ENCODE measurements around the gene VPS35L.

VPS35L gene

DNA sequence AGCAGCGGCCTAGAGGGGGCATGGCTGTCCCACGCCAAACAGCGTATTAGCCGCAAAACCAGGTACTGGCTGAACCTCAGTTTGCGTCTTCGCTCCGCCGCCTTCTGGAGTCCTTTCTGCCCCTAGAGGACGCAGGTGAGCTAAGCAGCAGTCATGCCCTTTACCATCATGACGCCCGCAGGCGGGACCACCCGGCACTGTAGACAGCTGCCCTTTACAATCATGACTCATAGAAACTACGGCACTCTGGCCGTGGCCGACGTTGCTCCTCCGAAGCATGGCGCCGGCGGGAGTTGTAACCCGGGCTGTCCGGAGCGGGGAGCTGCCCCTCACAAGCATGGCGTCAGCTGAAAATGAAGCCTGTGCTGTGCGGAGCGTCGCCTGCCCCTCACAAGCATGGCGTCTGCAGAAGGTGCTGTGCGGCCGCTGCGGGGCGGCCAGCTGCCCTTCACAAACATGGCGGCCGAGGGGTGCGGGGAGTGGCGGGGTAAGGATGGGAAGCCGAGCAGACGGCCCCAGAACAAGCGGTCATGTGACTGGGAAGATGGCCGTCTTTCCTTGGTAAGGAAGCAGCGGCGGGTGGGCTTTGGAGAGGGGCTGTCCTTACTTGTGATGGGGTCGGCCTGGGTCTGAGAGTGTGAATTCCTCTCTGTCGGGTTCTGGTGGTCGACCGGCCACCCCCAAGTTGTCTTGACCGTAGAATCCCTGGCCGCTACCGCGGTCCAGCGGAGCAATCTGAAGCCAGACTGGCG is at the start of gene VPS35L:
Gene VPS35L, plus strand, starts transcription at position 518 of the 752 bp plus-strand sequence. Its CDS starts 27 bp downstream, at position 545.
- Mint-ChIP-seq H3K9me3 (no peaks in the 10 kb centered on the region), H3K27me3 (no peaks in the 10 kb centered on the region), H3K27ac (peak within 1 kb of the TSS; percentile 98), H3K4me3 (peak within 1 kb of the TSS; percentile 81 to 94), H3K4me1 (peaks cover 39% of the 10 kb centered on the region)
- peak; percentile 97 to 99 for DNase-seq
- ATAC-seq: peak; percentile 96

GRCh38 chr16:19506965-19507364 is 48.5 kb upstream of the VPS35L start:
- Mint-ChIP-seq H3K27me3 (no peaks in the 10 kb centered on the region), H3K27ac (peak overlapping the region in 1 of 2 donors; percentile 80), H3K4me1 (no peaks in the 10 kb centered on the region), H3K9me3 (no peaks in the 10 kb centered on the region), H3K4me3 (no peak overlapping the region)
- no peak for ATAC-seq
- no peak for DNase-seq

- no peaks in the 10 kb centered on the region for H3K4me1 Mint-ChIP-seq
- H3K27ac Mint-ChIP-seq: no peak overlapping the region
- ATAC-seq: no peak
- no peaks in the 10 kb centered on the region for H3K9me3 Mint-ChIP-seq
- no peak overlapping the region for H3K4me3 Mint-ChIP-seq
- H3K27me3 Mint-ChIP-seq: no peaks in the 10 kb centered on the region
- DNase-seq: no peak
Measured at GRCh38 chr16:19507867-19508266, 47.6 kb upstream of the VPS35L start.

DNA sequence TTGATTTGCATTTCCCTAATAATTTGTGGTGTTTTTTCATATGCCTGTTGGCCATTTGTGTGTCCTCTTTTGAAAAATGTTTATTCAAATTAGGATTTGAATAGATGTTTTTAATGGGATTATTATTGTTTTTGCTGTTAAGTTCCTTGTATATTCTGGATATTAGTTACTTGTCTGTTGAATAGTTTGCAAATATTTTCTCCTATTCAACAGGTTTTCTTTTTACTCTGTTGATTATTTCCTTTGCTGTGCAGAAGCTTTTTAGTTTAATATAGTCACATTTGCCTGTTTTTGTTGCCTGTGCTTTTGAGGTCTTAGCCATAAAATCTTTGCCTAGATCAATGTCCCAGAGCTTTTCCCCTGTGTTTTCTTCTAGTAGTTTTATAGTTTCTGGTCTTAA is 43.2 kb upstream of the VPS35L start:
- ATAC-seq (no peak), DNase-seq (no peak)
- Mint-ChIP-seq H3K27me3 (no peaks in the 10 kb centered on the region), H3K4me1 (peaks cover 13% of the 10 kb centered on the region), H3K27ac (no peak overlapping the region), H3K4me3 (no peak overlapping the region), H3K9me3 (no peaks in the 10 kb centered on the region)

DNA sequence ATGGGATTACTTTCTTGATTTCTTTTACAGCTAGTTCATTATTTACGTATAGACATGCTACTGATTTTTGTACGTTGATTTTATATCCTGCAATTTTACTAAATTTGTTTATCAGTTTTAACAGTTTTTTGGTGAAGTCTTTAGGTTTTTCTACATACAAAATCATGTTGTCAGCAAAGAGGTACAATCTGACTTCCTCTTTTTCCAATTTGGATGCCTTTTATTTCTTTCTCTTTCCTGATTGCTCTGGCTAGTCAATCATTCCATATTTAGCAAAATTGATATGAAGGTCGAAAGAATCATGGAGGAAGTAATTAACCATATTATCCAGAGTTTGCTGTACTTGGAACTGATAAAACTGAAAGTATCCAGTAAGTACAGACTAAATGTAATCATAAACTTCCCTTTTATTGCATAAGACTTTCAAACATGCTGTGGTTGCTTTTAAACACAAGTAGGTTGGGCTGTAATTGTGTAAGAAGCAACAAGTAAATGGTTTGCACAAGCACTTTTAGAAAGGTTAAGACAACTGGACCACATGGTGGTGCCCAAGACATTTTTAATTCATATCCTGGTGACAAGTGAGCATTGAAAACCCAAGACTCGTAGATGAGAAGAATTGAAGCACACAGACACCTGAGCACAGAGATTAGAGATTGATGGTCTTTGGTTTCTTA is 42.0 kb upstream of the VPS35L start:
- Mint-ChIP-seq H3K4me3 (no peak overlapping the region), H3K27ac (no peak overlapping the region), H3K27me3 (no peaks in the 10 kb centered on the region), H3K4me1 (peaks cover 22% of the 10 kb centered on the region), H3K9me3 (no peaks in the 10 kb centered on the region)
- DNase-seq (no peak), ATAC-seq (no peak)

- DNase-seq (no peak), ATAC-seq (no peak)
Measured at GRCh38 chr16:19515757-19516156, 39.7 kb upstream of the VPS35L start.

DNA sequence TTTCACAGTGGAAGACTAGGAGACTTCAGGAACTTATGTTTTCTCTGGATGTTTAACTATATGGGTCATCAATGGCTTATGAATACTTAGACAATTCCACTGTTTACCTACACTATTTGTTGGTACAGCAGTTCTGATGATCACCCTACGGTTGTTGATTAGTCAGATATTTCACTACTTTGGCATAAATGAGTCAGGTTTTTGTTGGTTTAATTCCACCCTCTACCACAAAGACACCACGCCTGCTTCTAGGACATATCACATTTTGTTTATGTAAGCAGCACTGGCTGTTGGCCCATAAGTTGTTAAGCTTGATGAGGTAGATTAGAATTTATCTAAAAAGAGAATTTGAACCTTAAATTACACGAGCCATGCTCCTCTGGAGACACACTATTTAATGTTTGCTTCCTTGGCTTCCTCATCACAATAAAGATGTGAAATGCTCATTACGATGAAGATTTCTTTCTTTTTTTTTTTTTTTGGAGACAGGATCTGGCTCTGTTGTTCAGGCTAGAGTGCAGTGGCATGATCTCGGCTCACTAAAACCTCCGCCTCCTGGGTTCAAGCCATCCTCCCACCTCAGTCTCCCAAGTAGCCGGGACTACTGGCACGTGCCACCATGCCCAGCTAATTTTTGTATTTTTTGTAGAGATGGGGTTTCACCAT is 37.9 kb upstream of the VPS35L start:
- no peaks in the 10 kb centered on the region for H3K27me3 Mint-ChIP-seq
- H3K4me1 Mint-ChIP-seq: peaks cover 45% of the 10 kb centered on the region
- ATAC-seq (peak; percentile 29), DNase-seq (no peak)
- H3K4me3 Mint-ChIP-seq: no peak overlapping the region
- no peaks in the 10 kb centered on the region for H3K9me3 Mint-ChIP-seq
- peak overlapping the region in 1 of 2 donors; percentile 55 for H3K27ac Mint-ChIP-seq

More at GRCh38 chr16:19515757-19516156, 39.7 kb upstream of the VPS35L start:
- Mint-ChIP-seq H3K9me3 (no peaks in the 10 kb centered on the region), H3K27ac (no peak overlapping the region), H3K27me3 (no peaks in the 10 kb centered on the region), H3K4me3 (no peak overlapping the region), H3K4me1 (peaks cover 38% of the 10 kb centered on the region)

DNA sequence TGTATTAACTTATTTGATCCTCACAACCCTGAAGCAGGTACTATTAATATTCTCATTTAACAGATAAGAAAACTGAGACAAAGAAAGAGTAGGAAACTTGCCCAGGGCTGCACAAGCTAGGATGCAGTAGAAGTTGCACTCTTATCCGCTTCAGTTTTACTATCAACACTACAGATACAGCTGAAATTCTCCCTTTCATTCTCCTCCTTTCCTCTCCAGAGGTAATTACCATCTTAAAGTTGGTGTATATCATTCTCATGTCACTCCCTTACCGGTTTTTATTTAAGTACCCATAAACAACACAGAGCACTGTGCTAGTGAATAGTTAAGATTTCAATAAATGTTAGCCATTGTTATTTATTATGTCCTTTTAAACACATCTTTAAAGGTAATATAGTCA is 37.1 kb upstream of the VPS35L start:
- Mint-ChIP-seq H3K27me3 (no peaks in the 10 kb centered on the region), H3K4me3 (no peak overlapping the region), H3K27ac (no peak overlapping the region), H3K4me1 (peaks cover 47% of the 10 kb centered on the region), H3K9me3 (no peaks in the 10 kb centered on the region)
- ATAC-seq (no peak), DNase-seq (no peak)

- no peak for ATAC-seq
- Mint-ChIP-seq H3K4me3 (peak overlapping the region; percentile 92 to 93), H3K9me3 (no peaks in the 10 kb centered on the region), H3K27ac (peak overlapping the region; percentile 92 to 96), H3K4me1 (peaks cover 54% of the 10 kb centered on the region), H3K27me3 (no peaks in the 10 kb centered on the region)
- DNase-seq: no peak
Measured at GRCh38 chr16:19520861-19521331, 34.6 kb upstream of the VPS35L start.

- H3K4me1 Mint-ChIP-seq: peaks cover 54% of the 10 kb centered on the region
- H3K9me3 Mint-ChIP-seq: no peaks in the 10 kb centered on the region
- H3K27ac Mint-ChIP-seq: peak within 1 kb of the TSS; percentile 92 to 96
- DNase-seq (peak; percentile 91 to 93), ATAC-seq (peak; percentile 84)
- H3K27me3 Mint-ChIP-seq: no peaks in the 10 kb centered on the region
- peak within 1 kb of the TSS; percentile 92 to 93 for H3K4me3 Mint-ChIP-seq
Measured at GRCh38 chr16:19521471-19522396, 33.8 kb upstream of the VPS35L start, which contains the start of gene GDE1. Gene GDE1 (minus strand): TSS chr16:19522098. CDS start chr16:19521964, 134 bp downstream.

GRCh38 chr16:19522397-19522732 is 33.1 kb upstream of the VPS35L start:
- no peaks in the 10 kb centered on the region for H3K9me3 Mint-ChIP-seq
- peaks cover 52% of the 10 kb centered on the region for H3K4me1 Mint-ChIP-seq
- peak overlapping the region; percentile 92 to 93 for H3K4me3 Mint-ChIP-seq
- DNase-seq (no peak), ATAC-seq (no peak)
- H3K27ac Mint-ChIP-seq: peak overlapping the region in 1 of 2 donors; percentile 96
- H3K27me3 Mint-ChIP-seq: no peaks in the 10 kb centered on the region

DNA sequence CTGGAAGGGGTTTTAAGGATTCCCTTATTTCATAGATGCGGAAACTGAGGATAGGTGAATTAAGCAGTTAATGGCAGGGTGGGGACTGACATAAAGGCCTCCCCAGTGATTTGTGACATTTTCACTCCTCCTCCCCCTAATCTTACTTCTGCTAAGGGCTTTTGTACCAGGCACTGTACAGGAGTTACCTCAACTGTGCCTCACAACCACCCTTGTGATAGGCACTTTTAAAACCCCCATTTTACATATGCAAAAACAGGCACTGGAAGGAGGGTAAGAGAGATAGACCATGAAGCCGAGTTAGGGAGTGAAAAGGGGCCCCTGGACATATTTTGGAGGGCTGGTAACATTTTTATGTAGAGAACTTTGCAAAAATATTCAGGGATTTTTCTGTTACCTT is 32.7 kb upstream of the VPS35L start:
- Mint-ChIP-seq H3K27me3 (no peaks in the 10 kb centered on the region), H3K4me1 (peaks cover 48% of the 10 kb centered on the region), H3K9me3 (no peaks in the 10 kb centered on the region), H3K4me3 (no peak overlapping the region), H3K27ac (no peak overlapping the region)
- DNase-seq (no peak), ATAC-seq (no peak)

- H3K4me3 Mint-ChIP-seq: no peak overlapping the region
- no peak overlapping the region for H3K27ac Mint-ChIP-seq
- peaks cover 47% of the 10 kb centered on the region for H3K4me1 Mint-ChIP-seq
- no peaks in the 10 kb centered on the region for H3K9me3 Mint-ChIP-seq
- no peaks in the 10 kb centered on the region for H3K27me3 Mint-ChIP-seq
- ATAC-seq: no peak
- DNase-seq: no peak
Measured at GRCh38 chr16:19523184-19523558, 32.3 kb upstream of the VPS35L start.

GRCh38 chr16:19523559-19524355 is 31.7 kb upstream of the VPS35L start, which contains the start of gene CCP110:
Gene CCP110 (plus strand): TSS chr16:19523942. CDS start chr16:19527882, 3,940 bp downstream.
- peak; percentile 92 to 95 for DNase-seq
- H3K4me3 Mint-ChIP-seq: peak within 1 kb of the TSS; percentile 89 to 99
- H3K9me3 Mint-ChIP-seq: no peaks in the 10 kb centered on the region
- peak; percentile 92 for ATAC-seq
- peak within 1 kb of the TSS; percentile 89 to 96 for H3K27ac Mint-ChIP-seq
- peaks cover 41% of the 10 kb centered on the region for H3K4me1 Mint-ChIP-seq
- H3K27me3 Mint-ChIP-seq: no peaks in the 10 kb centered on the region

Measured in stimulated activated naive CD8-positive, alpha-beta T cell treated with anti-CD3 and anti-CD28 coated beads, Interleukin-15, amount 100 ng/mL, for 72 hours (primary cell).